Measurements from ENCODE around the gene MLLT10. TPM values are rescaled to one million over a fixed set of nuclear protein-coding genes. Genes with fewer than 3 reads are reported as not detected.
A peak's percentile ranks its signal among the peaks of the same experiment; 100 is the strongest.

The MLLT10 gene
- total RNA-seq, 6 donors from 2014 or later, result 40.1 to 63.9 (median 53.9) TPM

GRCh38 chr10:21515361-21516241, 18.4 kb upstream of the MLLT10 start:
- Histone ChIP-seq H3K4me3 (peak overlapping the region in 3 of 4 donors; percentile 52 to 67 (median 53)), H3K36me3 (no peaks in the 10 kb centered on the region), H3K4me1 (peaks cover 18 to 50% (median 30%) of the 10 kb centered on the region in 4 donors), H3K9me3 (no peaks in the 10 kb centered on the region), H3K27me3 (peaks cover 0 to 15% (median 6%) of the 10 kb centered on the region in 4 donors), H3K27ac (peak overlapping the region in 3 of 4 donors; percentile 28 to 83 (median 75))
- 54 to 71% methylated on average over 12 to 15 of the region's 15 CpGs for WGBS, 2 donors
- ATAC-seq (ENCODE audit: low FRiP score in 2 of 2) (no peak), DNase-seq (no peak)
- TF ChIP-seq POLR2A (IDR thresholded peaks at IDR 0.05) (no peak), CTCF (IDR thresholded peaks at IDR 0.05) (no peak), EP300 (IDR thresholded peaks at IDR 0.05) (no peak), POLR2AphosphoS5 (IDR thresholded peaks at IDR 0.05) (no peak)

DNA sequence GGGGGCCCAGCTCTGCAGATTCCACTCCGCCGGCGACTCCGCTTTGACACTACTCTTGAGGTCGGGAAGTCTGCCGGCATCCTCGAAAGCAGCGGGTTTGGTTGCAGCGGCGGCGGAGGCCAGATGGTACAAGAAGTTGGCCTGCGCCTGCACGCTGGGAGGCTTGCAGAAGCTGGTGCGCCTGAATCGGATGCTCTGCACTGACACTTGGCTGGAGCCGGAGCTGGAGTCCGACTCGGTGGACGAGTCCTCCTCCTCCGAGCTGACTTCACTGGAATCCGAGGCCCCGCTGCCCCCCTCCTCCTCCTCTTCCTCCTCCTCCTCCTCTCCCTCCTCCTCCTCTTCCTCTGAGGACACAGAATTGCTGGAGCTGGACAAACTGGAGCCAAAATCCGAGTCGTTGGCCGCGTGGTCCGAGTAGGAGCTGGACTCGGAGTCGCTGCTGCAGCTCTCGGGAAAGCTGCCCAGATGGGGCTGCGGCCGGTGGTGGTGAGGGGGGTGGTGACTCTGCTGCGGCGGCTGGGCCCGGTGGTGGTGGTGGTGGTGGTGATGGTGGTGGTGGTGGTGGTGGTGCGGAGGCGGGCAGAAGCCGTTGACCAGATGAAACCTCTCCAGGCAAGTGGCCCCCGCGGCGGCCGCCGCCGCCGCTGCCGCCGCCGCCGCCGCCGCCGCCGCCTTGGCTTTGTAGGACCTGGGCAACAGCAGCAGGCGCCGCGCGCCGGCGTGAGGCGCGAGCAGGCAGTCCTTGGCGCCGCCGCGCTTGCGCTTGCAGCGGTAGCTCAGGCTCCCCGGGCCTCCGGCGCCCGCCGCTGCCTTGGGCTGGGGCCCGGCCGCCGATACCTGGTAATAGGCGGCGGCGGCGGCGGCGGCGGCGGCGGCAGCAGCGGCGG, 17.5 kb upstream of the MLLT10 start:
- H3K27ac ChIP-seq, result peak overlapping the region in 3 of 4 donors; percentile 62 to 83 (median 75)
- peak overlapping the region; percentile 12 to 67 (median 52) for H3K4me3 ChIP-seq
- H3K4me1 ChIP-seq, result peaks cover 18 to 50% (median 30%) of the 10 kb centered on the region in 4 donors
- TF ChIP-seq POLR2AphosphoS5 (IDR thresholded peaks at IDR 0.05) (peak in 1 of 2 donors; percentile 6), CTCF (IDR thresholded peaks at IDR 0.05) (no peak)
- no peaks in the 10 kb centered on the region for H3K36me3 ChIP-seq
- DNase-seq (peak; percentile 60 to 94), ATAC-seq (ENCODE audit: low FRiP score in 2 of 2) (peak; percentile 50 to 68)
- H3K27me3 ChIP-seq, result peaks cover 0 to 15% (median 6%) of the 10 kb centered on the region in 4 donors
- no peaks in the 10 kb centered on the region for H3K9me3 ChIP-seq
- WGBS, 2 donors, result 0 to 1% methylated on average over 24 to 30 of the region's 86 CpGs

GRCh38 chr10:21517134-21518031, 16.6 kb upstream of the MLLT10 start:
- TF ChIP-seq POLR2A (IDR thresholded peaks at IDR 0.05) (peak in 1 of 4 donors; percentile 16), EP300 (IDR thresholded peaks at IDR 0.05) (no peak), CTCF (IDR thresholded peaks at IDR 0.05) (peak in 1 of 6 experiments; percentile 11)
- ATAC-seq (ENCODE audit: low FRiP score in 2 of 2) (peak; percentile 56 to 86), DNase-seq (peak; percentile 63 to 94)
- H3K9me3 ChIP-seq, result no peaks in the 10 kb centered on the region
- H3K27me3 ChIP-seq, result peaks cover 0 to 15% (median 6%) of the 10 kb centered on the region in 4 donors
- peaks cover 18 to 50% (median 30%) of the 10 kb centered on the region in 4 donors for H3K4me1 ChIP-seq
- H3K27ac ChIP-seq, result peak overlapping the region; percentile 18 to 83 (median 43)
- WGBS, 2 donors, result 2 to 6% methylated on average over 29 to 45 of the region's 73 CpGs
- H3K4me3 ChIP-seq, result peak overlapping the region; percentile 43 to 67 (median 52)
- no peaks in the 10 kb centered on the region for H3K36me3 ChIP-seq

DNA sequence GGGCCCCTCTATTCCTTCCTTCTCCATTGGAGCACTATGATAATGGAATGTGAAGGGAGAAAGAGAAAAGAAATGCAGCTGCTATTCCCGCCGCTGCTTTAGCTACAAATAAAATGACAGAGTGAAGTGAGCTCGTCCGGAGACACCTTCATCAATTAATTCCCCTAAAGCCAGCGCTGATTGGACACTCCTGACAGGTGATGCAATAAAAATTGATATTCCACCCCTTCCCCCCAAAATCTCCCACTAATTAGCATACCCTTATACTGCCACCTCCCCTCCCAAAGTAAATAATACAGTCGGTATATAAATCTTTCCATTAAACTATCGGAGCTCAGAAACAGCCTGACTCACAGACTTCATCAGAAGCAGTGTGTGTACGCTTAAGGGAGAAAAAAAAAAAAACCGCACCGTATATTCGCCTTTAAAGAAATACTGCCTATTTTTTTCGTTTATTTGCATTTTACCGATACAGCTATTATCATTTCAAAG, 15.8 kb upstream of the MLLT10 start:
- no peaks in the 10 kb centered on the region for H3K36me3 ChIP-seq
- no peaks in the 10 kb centered on the region for H3K9me3 ChIP-seq
- peak overlapping the region in 3 of 4 donors; percentile 52 to 67 (median 53) for H3K4me3 ChIP-seq
- 19 to 31% methylated on average over 13 of the region's 13 CpGs for whole genome bisulfite sequencing, 2 donors
- no peak for DNase-seq
- TF ChIP-seq EP300 (IDR thresholded peaks at IDR 0.05), result no peak
- TF ChIP-seq POLR2A (IDR thresholded peaks at IDR 0.05), result no peak
- no peak for TF ChIP-seq POLR2AphosphoS5 (IDR thresholded peaks at IDR 0.05)
- TF ChIP-seq CTCF (IDR thresholded peaks at IDR 0.05), result no peak
- no peak for ATAC-seq (ENCODE audit: low FRiP score in 2 of 2)
- peak overlapping the region; percentile 24 to 83 (median 71) for H3K27ac ChIP-seq
- peaks cover 18 to 50% (median 30%) of the 10 kb centered on the region in 4 donors for H3K4me1 ChIP-seq
- peaks cover 0 to 15% (median 6%) of the 10 kb centered on the region in 4 donors for H3K27me3 ChIP-seq
